Measurements from ENCODE around the gene ZMYM4.

ZMYM4 gene

GRCh38 chr1:35406103-35406502 lies 137.6 kb downstream of the ZMYM4 start:
- no peak for DNase-seq (ENCODE audit: low read depth in 2 of 2)

GRCh38 chr1:35407743-35408142 lies 139.2 kb downstream of the ZMYM4 start:
- DNase-seq (ENCODE audit: low read depth in 2 of 2) = no peak

GRCh38 chr1:35408925-35409324 lies 140.4 kb downstream of the ZMYM4 start:
- DNase-seq (ENCODE audit: low read depth in 2 of 2) = no peak

- no peak for DNase-seq (ENCODE audit: low read depth in 2 of 2)
Measured at GRCh38 chr1:35426097-35426586, 157.6 kb downstream of the ZMYM4 start.

GRCh38 chr1:35428360-35428759 lies 159.9 kb downstream of the ZMYM4 start:
- no peak for DNase-seq (ENCODE audit: low read depth in 2 of 2)

GRCh38 chr1:35430762-35431161 lies 162.3 kb downstream of the ZMYM4 start:
- no peak for DNase-seq (ENCODE audit: low read depth in 2 of 2)

- no peak for DNase-seq (ENCODE audit: low read depth in 2 of 2)
Measured at GRCh38 chr1:35431173-35431599, 162.7 kb downstream of the ZMYM4 start.

- no peak for DNase-seq (ENCODE audit: low read depth in 2 of 2)
Measured at GRCh38 chr1:35432231-35432630, 163.7 kb downstream of the ZMYM4 start.

GRCh38 chr1:35433714-35434113 lies 165.2 kb downstream of the ZMYM4 start:
- DNase-seq (ENCODE audit: low read depth in 2 of 2) = no peak

GRCh38 chr1:35434703-35435102 lies 166.2 kb downstream of the ZMYM4 start:
- DNase-seq (ENCODE audit: low read depth in 2 of 2) = no peak

- DNase-seq (ENCODE audit: low read depth in 2 of 2) = no peak
Measured at GRCh38 chr1:35436078-35436477, 167.6 kb downstream of the ZMYM4 start.

GRCh38 chr1:35437200-35437599 lies 168.7 kb downstream of the ZMYM4 start:
- DNase-seq (ENCODE audit: low read depth in 2 of 2) = no peak

GRCh38 chr1:35439626-35440025 lies 171.1 kb downstream of the ZMYM4 start:
- DNase-seq (ENCODE audit: low read depth in 2 of 2) = no peak

- no peak for DNase-seq (ENCODE audit: low read depth in 2 of 2)
Measured at GRCh38 chr1:35441926-35442579, 173.5 kb downstream of the ZMYM4 start.

GRCh38 chr1:35442734-35443133 lies 174.2 kb downstream of the ZMYM4 start:
- peak in 1 of 2 donors; percentile 50 for DNase-seq (ENCODE audit: low read depth in 2 of 2)

- DNase-seq (ENCODE audit: low read depth in 2 of 2) = no peak
Measured at GRCh38 chr1:35443768-35444518, 175.4 kb downstream of the ZMYM4 start.

- DNase-seq (ENCODE audit: low read depth in 2 of 2) = no peak
Measured at GRCh38 chr1:35444519-35444774, 175.9 kb downstream of the ZMYM4 start.

- DNase-seq (ENCODE audit: low read depth in 2 of 2) = no peak
Measured at GRCh38 chr1:35447278-35447677, 178.8 kb downstream of the ZMYM4 start.

GRCh38 chr1:35448344-35448801 lies 179.9 kb downstream of the ZMYM4 start:
- no peak for DNase-seq (ENCODE audit: low read depth in 2 of 2)

GRCh38 chr1:35449334-35450008 lies 181.0 kb downstream of the ZMYM4 start:
- DNase-seq (ENCODE audit: low read depth in 2 of 2) = no peak

- DNase-seq (ENCODE audit: low read depth in 2 of 2) = peak; percentile 50 to 59
Measured at GRCh38 chr1:35451125-35451528, 182.6 kb downstream of the ZMYM4 start.

- DNase-seq (ENCODE audit: low read depth in 2 of 2) = no peak
Measured at GRCh38 chr1:35452106-35452774, 183.7 kb downstream of the ZMYM4 start.
